H1 (cell line): ENCODE results near the gene UNC13C. TPM values are rescaled to one million over a fixed set of nuclear protein-coding genes. Genes with fewer than 3 reads are reported as not detected.

ENCODE experiments used
- CTCF ChIA-PET: fragments of 300-600 bp; sonication (Branson Sonifier 250); formaldehyde crosslinking; loops from one replicate; lab custom pipeline; 2021; ENCODE audit not compliant: partially characterized antibody; lab: Charles Lee
- POLR2A ChIA-PET: fragments of 300-600 bp; sonication (Branson Sonifier 250); formaldehyde crosslinking; loops from one replicate; lab custom pipeline; 2021; ENCODE audit warnings: inconsistent platforms; ENCODE audit not compliant: partially characterized antibody; lab: Charles Lee
- DNase-seq, 2 experiments: peaks; one replicate each; pipeline versions ENCODE4 v3.0.0 to v3.0.0-alpha.2; 2010 to 2022; ENCODE audit warnings: low spot score in 2 of 2, low read depth in 1 of 2, mixed read lengths in 1 of 2
- FAIRE-seq: peaks from 2 replicates; lab custom pipeline; 2011; peaks lifted over from hg19 to GRCh38; lab: Jason Lieb, UNC
- H2AFZ ChIP-seq: 2 replicates; pipeline ENCODE4 v1.8.1; 2012; ENCODE audit warnings: low read length, inconsistent platforms
- H2AK5ac ChIP-seq: 2 replicates; pipeline ENCODE4 v1.6.1; 2013; ENCODE audit warnings: low read depth, low read length
- H2BK120ac ChIP-seq: replicated peaks from 2 replicates; pipeline ENCODE3; 2013; ENCODE audit warnings: low read depth, low read length, inconsistent platforms
- H2BK12ac ChIP-seq: 2 replicates; pipeline ENCODE4 v1.6.1; 2013; ENCODE audit warnings: low read depth, low read length
- H2BK15ac ChIP-seq: 2 replicates; pipeline ENCODE4 v1.6.1; 2013; ENCODE audit warnings: low read length
- H2BK20ac ChIP-seq: 2 replicates; pipeline ENCODE4 v1.6.1; 2013; ENCODE audit warnings: low read length
- H2BK5ac ChIP-seq: 2 replicates; pipeline ENCODE4 v1.6.1; 2013; ENCODE audit warnings: low read depth, low read length
- H3K14ac ChIP-seq: 2 replicates; pipeline ENCODE4 v1.6.1; 2013; ENCODE audit warnings: inconsistent platforms; ENCODE audit not compliant: insufficient read length
- H3K18ac ChIP-seq: 2 replicates; pipeline ENCODE4 v1.6.1; 2013; ENCODE audit warnings: low read length; ENCODE audit errors: extremely low read depth
- H3K23ac ChIP-seq: 2 replicates; pipeline ENCODE4 v1.6.1; 2013; ENCODE audit warnings: inconsistent platforms; ENCODE audit not compliant: insufficient read length
- H3K23me2 ChIP-seq: 2 replicates; pipeline ENCODE4 v1.6.1; 2013; ENCODE audit warnings: low read depth, low read length
- H3K27ac ChIP-seq: 2 replicates; pipeline ENCODE4 v1.6.1; 2011; ENCODE audit warnings: low read depth, low read length, inconsistent platforms
- H3K27me3 ChIP-seq, 4 experiments: replicated peaks in 1 of 4; 1 replicate in 1 of 4; 2 replicates in 3 of 4; pipeline versions ENCODE4 v1.6.1 to v1.8.1; 2011 to 2013; ENCODE audit warnings: low read length in 3 of 4, mild to moderate bottlenecking in 3 of 4, inconsistent platforms in 2 of 4, mixed read lengths in 2 of 4, moderate library complexity in 1 of 4; ENCODE audit not compliant: control insufficient read depth in 3 of 4, insufficient read depth in 3 of 4; ENCODE audit errors: extremely low read depth in 1 of 4
- H3K36me3 ChIP-seq, 4 experiments: 2 replicates each; pipeline versions ENCODE4 v1.6.1 to v1.8.1; 2011 to 2013; ENCODE audit warnings: mild to moderate bottlenecking in 4 of 4, low read length in 3 of 4, moderate library complexity in 2 of 4, control low read depth in 1 of 4, inconsistent platforms in 1 of 4; ENCODE audit not compliant: insufficient read depth in 4 of 4, control insufficient read depth in 2 of 4
- H3K4ac ChIP-seq: replicated peaks from 2 replicates; pipeline ENCODE3; 2013; ENCODE audit warnings: low read length, low read depth, mixed read lengths, inconsistent platforms; ENCODE audit not compliant: insufficient read length
- H3K4me1 ChIP-seq, 4 experiments: replicated peaks in 1 of 4; 1 replicate in 1 of 4; 2 replicates in 3 of 4; pipeline versions ENCODE4 v1.6.1 to v1.8.1; 2011 to 2013; ENCODE audit warnings: low read length in 3 of 4, inconsistent platforms in 2 of 4, mixed read lengths in 1 of 4; ENCODE audit not compliant: insufficient read depth in 4 of 4, control insufficient read depth in 3 of 4
- H3K4me2 ChIP-seq, 2 experiments: 2 replicates each; pipeline versions ENCODE4 v1.6.1 to v1.8.1; 2011 to 2013; ENCODE audit warnings: low read depth in 2 of 2, low read length in 2 of 2, control low read depth in 1 of 2, inconsistent platforms in 1 of 2, mild to moderate bottlenecking in 1 of 2; ENCODE audit not compliant: insufficient read depth in 1 of 2
- H3K4me3 ChIP-seq, 4 experiments: fragments of 200-600, 300-600 bp in 1 of 4; sonication (generic), shearing (Covaris generic), sonication (Bioruptor Twin) in 1 of 4; 2 replicates each; pipeline versions ENCODE4 v1.5.1 to v1.8.1; 2011 to 2016; ENCODE audit warnings: low read length in 4 of 4, low read depth in 3 of 4, control low read depth in 2 of 4, inconsistent platforms in 2 of 4, mild to moderate bottlenecking in 2 of 4, mixed read lengths in 1 of 4, moderate library complexity in 1 of 4; ENCODE audit not compliant: insufficient read depth in 2 of 4; ENCODE audit errors: extremely low read depth in 1 of 4
- H3K56ac ChIP-seq: replicated peaks from 2 replicates; pipeline ENCODE3; 2013; ENCODE audit warnings: low read depth, mild to moderate bottlenecking, mixed read lengths, low read length, inconsistent platforms; ENCODE audit not compliant: insufficient read length
- H3K79me1 ChIP-seq: 2 replicates; pipeline ENCODE4 v1.6.1; 2013; ENCODE audit warnings: low read depth, low read length, control low read depth
- H3K79me2 ChIP-seq, 2 experiments: 2 replicates each; pipeline versions ENCODE4 v1.6.1 to v1.8.1; 2012 to 2013; ENCODE audit warnings: low read length in 2 of 2, mild to moderate bottlenecking in 2 of 2, inconsistent platforms in 1 of 2; ENCODE audit not compliant: insufficient read depth in 2 of 2, control insufficient read depth in 1 of 2
- H3K9ac ChIP-seq, 4 experiments: replicated peaks in 1 of 4; 1 replicate in 1 of 4; 2 replicates in 3 of 4; pipeline versions ENCODE4 v1.6.1 to v1.8.1; 2011 to 2013; ENCODE audit warnings: low read depth in 3 of 4, low read length in 3 of 4, control low read depth in 2 of 4, mild to moderate bottlenecking in 2 of 4, moderate library complexity in 2 of 4, inconsistent platforms in 1 of 4; ENCODE audit errors: extremely low read depth in 1 of 4
- H3K9me3 ChIP-seq, 2 experiments: 2 replicates each; pipeline versions ENCODE4 v1.6.1 to v1.8.1; 2012 to 2013; ENCODE audit warnings: mild to moderate bottlenecking in 2 of 2, moderate library complexity in 2 of 2, control low read depth in 1 of 2, inconsistent platforms in 1 of 2, low read depth in 1 of 2, low read length in 1 of 2, mixed read lengths in 1 of 2; ENCODE audit not compliant: insufficient read depth in 2 of 2
- H4K20me1 ChIP-seq, 2 experiments: replicated peaks in 1 of 2; 2 replicates each; pipeline versions ENCODE3 to v1.8.1; 2011 to 2013; ENCODE audit warnings: inconsistent platforms in 2 of 2, low read length in 2 of 2, mild to moderate bottlenecking in 1 of 2; ENCODE audit not compliant: insufficient read depth in 2 of 2, control insufficient read depth in 1 of 2
- H4K5ac ChIP-seq: 2 replicates; pipeline ENCODE4 v1.6.1; 2013; ENCODE audit warnings: low read length, low read depth, mixed read lengths, inconsistent platforms; ENCODE audit not compliant: insufficient read length
- H4K8ac ChIP-seq: 2 replicates; pipeline ENCODE4 v1.8.0; 2013; ENCODE audit warnings: mild to moderate bottlenecking, moderate library complexity, low read length, inconsistent platforms; ENCODE audit not compliant: insufficient read depth; ENCODE audit errors: extremely low read depth
- H4K91ac ChIP-seq: replicated peaks from 2 replicates; pipeline ENCODE3; 2013; ENCODE audit warnings: low read length, mixed read lengths, inconsistent platforms; ENCODE audit not compliant: insufficient read length
- CBX5 ChIP-seq: fragments of 300-800, 300-1000 bp; sonication (generic); IDR thresholded peaks from 2 replicates; pipeline ENCODE4 v1.7.1; 2016; ENCODE audit warnings: antibody characterized with exemption, low read length, low read depth
- CEBPB ChIP-seq: IDR thresholded peaks from 2 replicates; pipeline ENCODE4 v1.6.1; 2012; ENCODE audit warnings: low read depth, low read length
- CREB1 ChIP-seq: IDR thresholded peaks from 2 replicates; pipeline ENCODE4 v1.6.1; 2012; ENCODE audit warnings: inconsistent platforms
- CTBP2 ChIP-seq: IDR thresholded peaks from 2 replicates; pipeline ENCODE4 v1.7.0; 2011; ENCODE audit warnings: borderline replicate concordance, mild to moderate bottlenecking, moderate library complexity, mixed read lengths, low read length; ENCODE audit not compliant: insufficient read depth, insufficient read length
- HDAC2 ChIP-seq, 2 experiments: fragments of 300-600 bp in 1 of 2; sonication (generic) in 1 of 2; IDR thresholded peaks; 2 replicates each; pipeline ENCODE4 v1.6.1; 2011 to 2012; ENCODE audit warnings: low read depth in 2 of 2, low read length in 2 of 2, mild to moderate bottlenecking in 2 of 2, moderate library complexity in 2 of 2, borderline replicate concordance in 1 of 2, inconsistent platforms in 1 of 2
- HDAC6 ChIP-seq: IDR thresholded peaks from one replicate; pipeline ENCODE4 v1.7.1; 2012; ENCODE audit warnings: low read depth, mild to moderate bottlenecking, inconsistent platforms, low read length, moderate library complexity
- MAFK ChIP-seq: IDR thresholded peaks from 2 replicates; pipeline ENCODE4 v1.6.1; 2012; ENCODE audit warnings: low read depth, mild to moderate bottlenecking, improper control_type of control experiment, low read length
- SAP30 ChIP-seq: fragments of 300-600 bp; sonication (generic); IDR thresholded peaks from 2 replicates; pipeline ENCODE4 v1.7.1; 2012; ENCODE audit warnings: low read length, moderate library complexity, mild to moderate bottlenecking, inconsistent platforms; ENCODE audit not compliant: insufficient read depth, insufficient replicate concordance
- SIX5 ChIP-seq: IDR thresholded peaks from 2 replicates; pipeline ENCODE4 v1.6.1; 2011; ENCODE audit warnings: mild to moderate bottlenecking, low read depth, low read length
- SUZ12 ChIP-seq: fragments of 200-600 bp; sonication (generic); IDR thresholded peaks from 2 replicates; pipeline ENCODE4 v1.6.1; 2012; ENCODE audit warnings: mild to moderate bottlenecking, inconsistent platforms, low read length, moderate library complexity, mixed read lengths
- TAF1 ChIP-seq: IDR thresholded peaks from 2 replicates; pipeline ENCODE4 v1.6.1; 2011; ENCODE audit warnings: mild to moderate bottlenecking, low read depth, low read length
- TCF12 ChIP-seq: IDR thresholded peaks from 2 replicates; pipeline ENCODE4 v1.6.1; 2011; ENCODE audit warnings: low read depth, mild to moderate bottlenecking, low read length
- TEAD4 ChIP-seq: IDR thresholded peaks from 2 replicates; pipeline ENCODE4 v1.6.1; 2012; ENCODE audit warnings: low read depth, low read length, inconsistent platforms, mixed read lengths
- ZNF274 ChIP-seq: IDR thresholded peaks from 2 replicates; pipeline ENCODE4 v1.7.0; 2012; ENCODE audit warnings: low read length, borderline replicate concordance; ENCODE audit errors: extremely low read depth
- WGBS, 2 experiments: shearing (Covaris generic) in 1 of 2; methylation state at CpG; one replicate each; pipeline versions ENCODE4 v1.1.6 to v1.1.7; 2013 to 2015; ENCODE audit warnings: low lambda C conversion rate in 2 of 2, mixed read lengths in 2 of 2, inconsistent platforms in 1 of 2, low coverage in 1 of 2, missing lambda C conversion rate in 1 of 2; ENCODE audit not compliant: insufficient replicate concordance in 2 of 2, insufficient coverage in 1 of 2, insufficient read length in 1 of 2; ENCODE audit errors: extremely low coverage in 1 of 2, missing lambda C conversion rate in 1 of 2; 5-methylcytosine and 5-hydroxymethylcytosine counted together
- polyA plus RNA-seq, 7 experiments: library from polyadenylated mRNA; depleted of rRNA in 3 of 7; stranded (reverse) in 5 of 7; unstranded in 2 of 7; fragments of >200 nt in 5 of 7; fragments of 200-250 nt in 2 of 7; gene quantifications; 1 replicate in 5 of 7; 2 replicates in 1 of 7; 4 replicates in 1 of 7; pipeline versions ENCODE4 v1.2.1 to v1.2.3, GENCODE V29; 2011 to 2013; ENCODE audit warnings: missing spikeins in 2 of 7, mixed read lengths in 2 of 7
- total RNA-seq: library from RNA; stranded (reverse); fragmentation: NEBNext Ultra II Directional; extraction: Animal tissue kit (Norgen Biotek cat#: 25700); gene quantifications from 2 replicates; pipeline ENCODE4 v1.2.1, GENCODE V29; 2021
- TF ChIP-seq, protein P1 (sequence below): IDR thresholded peaks from 2 replicates; pipeline ENCODE4 v1.6.1; 2012; ENCODE audit warnings: inconsistent platforms

UNC13C gene
- total and polyA plus RNA-seq, 2 of the 8 experiments (the other 6 are each of a cell fraction or from before 2014, with no cell fraction given), result 0.02 to 0.13 TPM

DNA sequence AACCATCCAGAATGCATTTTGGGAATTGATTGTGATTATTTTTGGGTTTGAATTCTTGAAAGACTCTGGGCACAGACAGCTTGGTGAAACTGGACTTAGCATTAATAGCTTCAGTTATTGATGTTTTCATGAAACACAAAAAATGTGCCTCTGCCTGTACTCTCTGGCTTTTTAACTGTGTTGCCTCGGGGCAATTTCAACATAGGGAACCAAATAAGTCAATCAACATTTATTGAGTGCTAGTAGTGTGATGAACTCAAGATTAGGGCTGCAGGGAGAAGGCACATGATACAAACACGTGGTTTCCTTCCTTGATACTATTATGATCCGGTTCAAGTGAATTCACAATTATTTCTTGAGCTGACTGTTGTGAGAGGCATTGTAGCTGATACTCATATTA lies 50.8 kb downstream of the UNC13C start:
- Histone ChIP-seq H3K27ac (no peak overlapping the region), H3K23me2 (no peaks in the 10 kb centered on the region), H2BK20ac (no peak overlapping the region), H3K4ac (no peak overlapping the region), H4K5ac (no peak overlapping the region), H2AFZ (no peak overlapping the region), H3K14ac (no peak overlapping the region), H3K4me1 (no peaks in the 10 kb centered on the region), H3K36me3 (no peaks in the 10 kb centered on the region)
- TF ChIP-seq CTBP2, result no peak
- no peak for TF ChIP-seq TCF12
- no peak for TF ChIP-seq SAP30
- TF ChIP-seq CBX5, result no peak
- TF ChIP-seq HDAC2 (IDR thresholded peaks at IDR 0.05; ENCODE audit: borderline replicate concordance in 1 of 2, low read depth in 2 of 2, low read length in 2 of 2), result no peak
- TF ChIP-seq SUZ12, result no peak
- no peak for TF ChIP-seq CREB1
- no peak for TF ChIP-seq ZNF274
- TF ChIP-seq HDAC6, result no peak
- TF ChIP-seq MAFK, result no peak
- TF ChIP-seq TAF1, result no peak
- TF ChIP-seq, protein P1, sequence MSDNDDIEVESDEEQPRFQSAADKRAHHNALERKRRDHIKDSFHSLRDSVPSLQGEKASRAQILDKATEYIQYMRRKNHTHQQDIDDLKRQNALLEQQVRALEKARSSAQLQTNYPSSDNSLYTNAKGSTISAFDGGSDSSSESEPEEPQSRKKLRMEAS, result no peak
- no peak for TF ChIP-seq SIX5
- TF ChIP-seq TEAD4, result no peak
- no peak for TF ChIP-seq CEBPB
- TF ChIP-seq, all 59 proteins: peak for 0
- H4K91ac ChIP-seq, result no peak overlapping the region
- peaks cover 15 to 31% of the 10 kb centered on the region in 2 experiments; a peak in 3 of 4 replicates for H3K9me3 ChIP-seq
- DNase-seq (no peak), FAIRE-seq (no peak)
- no peak overlapping the region for H4K8ac ChIP-seq
- H3K79me2 ChIP-seq, result no peaks in the 10 kb centered on the region
- no peak overlapping the region for H3K56ac ChIP-seq
- POLR2A ChIA-PET, result no interaction called here
- H2BK12ac ChIP-seq, result no peak overlapping the region
- H3K9ac ChIP-seq, result no peak overlapping the region
- no peaks in the 10 kb centered on the region for H3K27me3 ChIP-seq
- no peak overlapping the region for H3K23ac ChIP-seq
- no peaks in the 10 kb centered on the region for H3K79me1 ChIP-seq
- 71% methylated on average over 3 of the region's 3 CpGs; no CpG with 5 or more reads in 1 of the 2 experiments for WGBS, 2 experiments
- H4K20me1 ChIP-seq, result no peaks in the 10 kb centered on the region
- CTCF ChIA-PET, result no interaction called here
- no peak overlapping the region for H2BK15ac ChIP-seq
- no peak overlapping the region for H3K4me3 ChIP-seq
- H3K4me2 ChIP-seq, result no peak overlapping the region
- no peak overlapping the region for H3K18ac ChIP-seq
- no peak overlapping the region for H2AK5ac ChIP-seq
- H2BK5ac ChIP-seq, result no peak overlapping the region
- no peak overlapping the region for H2BK120ac ChIP-seq
